ENCODE results near the gene PICK1.
A peak's percentile ranks its signal among the peaks of the same experiment; 100 is the strongest.

Gene PICK1

DNA sequence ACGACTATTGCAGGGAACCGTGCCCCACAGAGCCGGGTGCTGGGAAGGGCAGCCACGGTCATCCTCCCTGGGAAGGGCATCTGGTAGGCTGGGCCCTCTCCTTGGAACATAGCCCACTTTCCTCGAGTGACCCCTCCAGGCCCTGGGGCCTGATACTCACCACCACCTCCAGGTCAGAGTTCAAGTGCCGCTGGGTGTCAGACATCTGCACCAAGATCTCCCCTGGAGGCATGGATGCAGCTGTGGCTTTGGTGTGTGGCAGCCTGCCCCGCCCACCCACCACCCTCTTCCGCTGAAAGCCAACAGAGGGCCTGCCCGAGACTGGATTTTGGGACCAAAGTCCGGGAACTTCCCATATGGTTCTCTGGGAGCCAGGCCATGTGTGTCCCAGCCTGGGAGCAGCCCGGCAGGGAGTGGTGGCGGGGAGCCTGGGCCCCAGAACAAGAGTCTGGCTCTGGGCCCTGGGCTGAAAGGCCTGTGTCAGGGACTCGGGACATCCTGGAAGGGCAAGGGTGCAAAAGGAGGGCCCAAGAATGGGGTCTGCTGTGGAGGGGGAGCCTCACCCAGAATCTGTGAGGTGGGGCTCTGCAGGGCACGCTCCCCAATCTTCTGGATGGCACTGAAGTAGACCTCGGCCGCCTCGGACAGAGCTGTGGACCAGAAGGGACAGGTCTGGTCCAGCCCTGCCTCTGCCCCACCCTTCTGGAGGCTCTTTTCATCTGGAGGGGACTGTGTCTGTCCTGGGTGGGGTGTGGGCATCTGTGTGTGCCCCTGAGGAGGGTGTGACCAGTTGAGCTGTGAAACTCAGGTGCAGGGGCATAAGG lies 50.7 kb downstream of the PICK1 start:
- H3K4me1 ChIP-seq (ENCODE audit: control insufficient read depth, insufficient read depth, low read length): no peaks in the 10 kb centered on the region
- H3K9me3 ChIP-seq (ENCODE audit: control insufficient read depth, insufficient read depth, low read depth, low read length): no peaks in the 10 kb centered on the region
- CTCF ChIA-PET: interaction anchor here (0.6 to 1.6 kb wide), 4 partner anchors 8 to 56 kb away, joined by 3 to 5 read pairs (median 4); no protein-coding TSS in a partner anchor
- H3K27ac ChIP-seq (ENCODE audit: extremely low read depth, low read depth, low read length): no peak overlapping the region
- H3K4me3 ChIP-seq (ENCODE audit: low read depth, low read length): no peak overlapping the region
- peaks cover 0 to 4% of the 10 kb centered on the region in 2 experiments; a peak in 1 of 3 replicates for H3K36me3 ChIP-seq (ENCODE audit: control insufficient read depth in 2 of 2, insufficient read depth in 1 of 2, low read length in 2 of 2)
- POLR2A ChIA-PET: no interaction called here
- TF ChIP-seq SP2 (tag by site-specific recombination; IDR thresholded peaks at IDR 0.05): peak; percentile 35
- no peak for TF ChIP-seq ZNF24 (tag by site-specific recombination; IDR thresholded peaks at IDR 0.05)
- TF ChIP-seq KLF16 (tag by site-specific recombination; IDR thresholded peaks at IDR 0.05): no peak
- 0 out of 2 replicates have a peak, but pooled peaks have one; percentile 18 for TF ChIP-seq ZFHX2 (tag by site-specific recombination; conservative IDR thresholded peaks at IDR 0.05)
- TF ChIP-seq ZNF747 (tag by site-specific recombination; IDR thresholded peaks at IDR 0.05): no peak
- 0 out of 2 replicates have a peak, but pooled peaks have one; percentile 30 for TF ChIP-seq KLF1 (tag by site-specific recombination; IDR thresholded peaks at IDR 0.05)
- TF ChIP-seq, protein P1, sequence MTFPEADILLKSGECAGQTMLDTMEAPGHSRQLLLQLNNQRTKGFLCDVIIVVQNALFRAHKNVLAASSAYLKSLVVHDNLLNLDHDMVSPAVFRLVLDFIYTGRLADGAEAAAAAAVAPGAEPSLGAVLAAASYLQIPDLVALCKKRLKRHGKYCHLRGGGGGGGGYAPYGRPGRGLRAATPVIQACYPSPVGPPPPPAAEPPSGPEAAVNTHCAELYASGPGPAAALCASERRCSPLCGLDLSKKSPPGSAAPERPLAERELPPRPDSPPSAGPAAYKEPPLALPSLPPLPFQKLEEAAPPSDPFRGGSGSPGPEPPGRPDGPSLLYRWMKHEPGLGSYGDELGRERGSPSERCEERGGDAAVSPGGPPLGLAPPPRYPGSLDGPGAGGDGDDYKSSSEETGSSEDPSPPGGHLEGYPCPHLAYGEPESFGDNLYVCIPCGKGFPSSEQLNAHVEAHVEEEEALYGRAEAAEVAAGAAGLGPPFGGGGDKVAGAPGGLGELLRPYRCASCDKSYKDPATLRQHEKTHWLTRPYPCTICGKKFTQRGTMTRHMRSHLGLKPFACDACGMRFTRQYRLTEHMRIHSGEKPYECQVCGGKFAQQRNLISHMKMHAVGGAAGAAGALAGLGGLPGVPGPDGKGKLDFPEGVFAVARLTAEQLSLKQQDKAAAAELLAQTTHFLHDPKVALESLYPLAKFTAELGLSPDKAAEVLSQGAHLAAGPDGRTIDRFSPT (tag by site-specific recombination; IDR thresholded peaks at IDR 0.05): 0 out of 2 replicates have a peak, but pooled peaks have one; percentile 34

DNA sequence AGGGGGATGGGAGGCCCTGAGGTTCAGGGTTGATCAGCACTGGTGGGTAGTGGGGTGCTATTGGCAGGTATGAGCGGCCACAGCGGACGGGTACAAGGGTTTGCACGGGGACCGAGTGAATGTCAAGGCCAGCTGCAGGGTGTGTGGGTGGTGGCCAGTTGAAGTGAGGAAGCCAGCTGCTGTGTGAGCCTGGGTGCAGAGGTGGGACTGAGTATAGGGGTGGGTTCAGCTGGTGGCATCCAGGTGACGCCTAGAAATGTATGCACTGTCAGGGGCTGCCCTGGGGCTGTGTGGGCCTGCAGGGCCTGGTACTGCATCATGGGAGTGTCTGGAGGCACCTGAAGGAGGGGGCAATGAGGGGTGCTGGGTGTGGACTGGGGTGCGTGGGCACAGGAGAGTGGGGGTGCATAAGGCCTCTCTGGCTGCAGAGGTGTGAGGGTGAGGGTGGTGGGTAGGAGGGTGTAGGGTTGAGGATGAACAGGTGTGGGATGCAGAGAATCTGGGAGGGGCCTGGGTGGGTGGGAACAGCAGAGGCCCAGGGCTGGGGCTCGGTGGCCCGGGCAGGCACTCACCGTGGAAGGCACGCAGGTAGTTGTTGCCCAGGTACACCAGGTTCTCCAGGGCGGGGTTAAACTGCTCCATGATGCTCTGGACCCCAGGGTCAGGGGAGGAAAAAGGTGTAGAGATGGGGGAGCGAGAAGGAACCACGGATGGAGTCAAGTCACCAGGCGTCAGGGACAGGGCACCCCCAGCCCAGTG lies 51.5 kb downstream of the PICK1 start:
- Histone ChIP-seq H3K4me1 (ENCODE audit: control insufficient read depth, insufficient read depth, low read length) (no peaks in the 10 kb centered on the region), H3K4me3 (ENCODE audit: low read depth, low read length) (no peak overlapping the region), H3K9me3 (ENCODE audit: control insufficient read depth, insufficient read depth, low read depth, low read length) (no peaks in the 10 kb centered on the region), H3K27ac (ENCODE audit: extremely low read depth, low read depth, low read length) (no peak overlapping the region), H3K36me3 (ENCODE audit: control insufficient read depth in 2 of 2, insufficient read depth in 1 of 2, low read length in 2 of 2) (peaks cover 0 to 7% of the 10 kb centered on the region in 2 experiments; a peak in 1 of 3 replicates)
- POLR2A ChIA-PET: interaction anchor here (1.1 kb wide), 1 partner anchor 9 kb away, joined by 3 read pairs; no protein-coding TSS in a partner anchor
- CTCF ChIA-PET: interaction anchor here (0.6 to 2.9 kb wide), 4 partner anchors 8 to 179 kb away, joined by 3 to 12 read pairs (median 4); no protein-coding TSS in a partner anchor
- TF ChIP-seq ZNF843 (tag by site-specific recombination; IDR thresholded peaks at IDR 0.05): no peak
- TF ChIP-seq ZNF341 (tag by site-specific recombination; IDR thresholded peaks at IDR 0.05; ENCODE audit: low read depth): no peak
- TF ChIP-seq, protein P2, sequence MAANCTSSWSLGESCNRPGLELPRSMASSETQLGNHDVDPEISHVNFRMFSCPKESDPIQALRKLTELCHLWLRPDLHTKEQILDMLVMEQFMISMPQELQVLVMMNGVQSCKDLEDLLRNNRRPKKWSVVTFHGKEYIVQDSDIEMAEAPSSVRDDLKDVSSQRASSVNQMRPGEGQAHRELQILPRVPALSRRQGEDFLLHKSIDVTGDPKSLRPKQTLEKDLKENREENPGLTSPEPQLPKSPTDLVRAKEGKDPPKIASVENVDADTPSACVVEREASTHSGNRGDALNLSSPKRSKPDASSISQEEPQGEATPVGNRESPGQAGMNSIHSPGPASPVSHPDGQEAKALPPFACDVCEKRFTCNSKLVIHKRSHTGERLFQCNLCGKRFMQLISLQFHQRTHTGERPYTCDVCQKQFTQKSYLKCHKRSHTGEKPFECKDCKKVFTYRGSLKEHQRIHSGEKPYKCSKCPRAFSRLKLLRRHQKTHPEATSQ (tag by site-specific recombination; IDR thresholded peaks at IDR 0.05): no peak
- TF ChIP-seq TRIM28 (IDR thresholded peaks at IDR 0.05; ENCODE audit: borderline replicate concordance, low read length): no peak
- peak; percentile 95 for TF ChIP-seq EGR2 (tag by site-specific recombination; IDR thresholded peaks at IDR 0.05; ENCODE audit: low read depth)
- TF ChIP-seq, protein P3, sequence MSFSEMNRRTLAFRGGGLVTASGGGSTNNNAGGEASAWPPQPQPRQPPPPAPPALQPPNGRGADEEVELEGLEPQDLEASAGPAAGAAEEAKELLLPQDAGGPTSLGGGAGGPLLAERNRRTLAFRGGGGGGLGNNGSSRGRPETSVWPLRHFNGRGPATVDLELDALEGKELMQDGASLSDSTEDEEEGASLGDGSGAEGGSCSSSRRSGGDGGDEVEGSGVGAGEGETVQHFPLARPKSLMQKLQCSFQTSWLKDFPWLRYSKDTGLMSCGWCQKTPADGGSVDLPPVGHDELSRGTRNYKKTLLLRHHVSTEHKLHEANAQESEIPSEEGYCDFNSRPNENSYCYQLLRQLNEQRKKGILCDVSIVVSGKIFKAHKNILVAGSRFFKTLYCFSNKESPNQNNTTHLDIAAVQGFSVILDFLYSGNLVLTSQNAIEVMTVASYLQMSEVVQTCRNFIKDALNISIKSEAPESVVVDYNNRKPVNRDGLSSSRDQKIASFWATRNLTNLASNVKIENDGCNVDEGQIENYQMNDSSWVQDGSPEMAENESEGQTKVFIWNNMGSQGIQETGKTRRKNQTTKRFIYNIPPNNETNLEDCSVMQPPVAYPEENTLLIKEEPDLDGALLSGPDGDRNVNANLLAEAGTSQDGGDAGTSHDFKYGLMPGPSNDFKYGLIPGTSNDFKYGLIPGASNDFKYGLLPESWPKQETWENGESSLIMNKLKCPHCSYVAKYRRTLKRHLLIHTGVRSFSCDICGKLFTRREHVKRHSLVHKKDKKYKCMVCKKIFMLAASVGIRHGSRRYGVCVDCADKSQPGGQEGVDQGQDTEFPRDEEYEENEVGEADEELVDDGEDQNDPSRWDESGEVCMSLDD (tag by site-specific recombination; IDR thresholded peaks at IDR 0.05): peak; percentile 25; the same call in 1 of the 2 replicates
- peak; percentile 93 for TF ChIP-seq ZFHX2 (tag by site-specific recombination; conservative IDR thresholded peaks at IDR 0.05)
- no peak for TF ChIP-seq ZNF792 (tag by site-specific recombination; IDR thresholded peaks at IDR 0.05)
- TF ChIP-seq, protein P4, sequence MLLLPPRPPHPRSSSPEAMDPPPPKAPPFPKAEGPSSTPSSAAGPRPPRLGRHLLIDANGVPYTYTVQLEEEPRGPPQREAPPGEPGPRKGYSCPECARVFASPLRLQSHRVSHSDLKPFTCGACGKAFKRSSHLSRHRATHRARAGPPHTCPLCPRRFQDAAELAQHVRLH (tag by site-specific recombination; IDR thresholded peaks at IDR 0.05): no peak
- no peak for TF ChIP-seq ZNF548 (tag by site-specific recombination; IDR thresholded peaks at IDR 0.05)
- TF ChIP-seq ZNF184 (tag by site-specific recombination; IDR thresholded peaks at IDR 0.05): no peak
- TF ChIP-seq, protein P5, sequence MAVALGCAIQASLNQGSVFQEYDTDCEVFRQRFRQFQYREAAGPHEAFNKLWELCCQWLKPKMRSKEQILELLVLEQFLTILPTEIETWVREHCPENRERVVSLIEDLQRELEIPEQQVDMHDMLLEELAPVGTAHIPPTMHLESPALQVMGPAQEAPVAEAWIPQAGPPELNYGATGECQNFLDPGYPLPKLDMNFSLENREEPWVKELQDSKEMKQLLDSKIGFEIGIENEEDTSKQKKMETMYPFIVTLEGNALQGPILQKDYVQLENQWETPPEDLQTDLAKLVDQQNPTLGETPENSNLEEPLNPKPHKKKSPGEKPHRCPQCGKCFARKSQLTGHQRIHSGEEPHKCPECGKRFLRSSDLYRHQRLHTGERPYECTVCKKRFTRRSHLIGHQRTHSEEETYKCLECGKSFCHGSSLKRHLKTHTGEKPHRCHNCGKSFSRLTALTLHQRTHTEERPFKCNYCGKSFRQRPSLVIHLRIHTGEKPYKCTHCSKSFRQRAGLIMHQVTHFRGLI (tag by site-specific recombination; IDR thresholded peaks at IDR 0.05): no peak
- TF ChIP-seq, protein P6, sequence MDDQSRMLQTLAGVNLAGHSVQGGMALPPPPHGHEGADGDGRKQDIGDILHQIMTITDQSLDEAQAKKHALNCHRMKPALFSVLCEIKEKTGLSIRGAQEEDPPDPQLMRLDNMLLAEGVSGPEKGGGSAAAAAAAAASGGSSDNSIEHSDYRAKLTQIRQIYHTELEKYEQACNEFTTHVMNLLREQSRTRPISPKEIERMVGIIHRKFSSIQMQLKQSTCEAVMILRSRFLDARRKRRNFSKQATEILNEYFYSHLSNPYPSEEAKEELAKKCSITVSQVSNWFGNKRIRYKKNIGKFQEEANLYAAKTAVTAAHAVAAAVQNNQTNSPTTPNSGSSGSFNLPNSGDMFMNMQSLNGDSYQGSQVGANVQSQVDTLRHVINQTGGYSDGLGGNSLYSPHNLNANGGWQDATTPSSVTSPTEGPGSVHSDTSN (CRISPR knock-in tag; IDR thresholded peaks at IDR 0.05): no peak
- TF ChIP-seq ZNF76 (tag by site-specific recombination; IDR thresholded peaks at IDR 0.05; ENCODE audit: borderline replicate concordance, low read depth): no peak
- 0 out of 2 replicates have a peak, but pooled peaks have one; percentile 10 for TF ChIP-seq KLF1 (tag by site-specific recombination; IDR thresholded peaks at IDR 0.05)
- TF ChIP-seq ZNF37A (tag by site-specific recombination; IDR thresholded peaks at IDR 0.05): no peak
- TF ChIP-seq ZNF501 (tag by site-specific recombination; IDR thresholded peaks at IDR 0.05): no peak
- no peak for TF ChIP-seq MEIS1 (CRISPR knock-in tag; IDR thresholded peaks at IDR 0.05; ENCODE audit: borderline replicate concordance)
